Adrenal gland (tissue), 5 donors: Measurements from ENCODE around the gene AKR1C1.
"Not testable (repeated sequence)": the region's sequence is repeated elsewhere in the genome, so short reads cannot be mapped to it uniquely, and the experiment has no call there.

Experiments
- CTCF ChIP-seq, 6 experiments: fragments of 450-650 bp in 4 of 6; fragments of 200-600 bp in 2 of 6; sonication (generic) in 1 of 6; IDR thresholded peaks; 1 replicate in 5 of 6; 2 replicates in 1 of 6; pipeline versions ENCODE4 v1.5.1 to v1.8.0; 2016 to 2021; ENCODE audit warnings: antibody characterized with exemption in 6 of 6, mild to moderate bottlenecking in 2 of 6, moderate library complexity in 1 of 6
- POLR2A ChIP-seq, 2 donors: fragments of 450-650 bp; IDR thresholded peaks; one replicate each; pipeline ENCODE4 v1.6.1; 2017; ENCODE audit warnings: antibody characterized with exemption in 2 of 2, mild to moderate bottlenecking in 2 of 2, moderate library complexity in 1 of 2
- donor health status: DM: no; HTN: no; CAD: no.

GRCh38 chr10:5010043-5010442 lies 46.8 kb downstream of the AKR1C1 start:
- not testable (repeated sequence) for TF ChIP-seq CTCF, POLR2A (IDR thresholded peaks at IDR 0.05)
